HepG2 (cell line): ENCODE measurements around the gene THRA. TPM values are rescaled to one million over a fixed set of nuclear protein-coding genes. Genes with fewer than 3 reads are reported as not detected.

Experiments used
- ARID2 ChIP-seq: sonication (generic); formaldehyde crosslinking; IDR thresholded peaks from 2 replicates; pipeline ENCODE4 v1.8.1; 2022; ENCODE audit warnings: mild to moderate bottlenecking, missing genetic modification reagents, borderline replicate concordance
- ARNTL ChIP-seq: sonication (generic); formaldehyde crosslinking; IDR thresholded peaks from 2 replicates; pipeline ENCODE4 v1.4.0; 2020; ENCODE audit warnings: mild to moderate bottlenecking, missing genetic modification reagents
- GABPA ChIP-seq, 2 experiments: IDR thresholded peaks; 2 replicates each; pipeline ENCODE4 v1.6.1; 2011 to 2016; ENCODE audit warnings: low read depth in 2 of 2, low read length in 1 of 2, missing biosample characterization in 1 of 2, missing genetic modification characterization in 1 of 2
- GTF3A ChIP-seq: sonication (generic); formaldehyde crosslinking; conservative IDR thresholded peaks from 2 replicates; pipeline ENCODE4 v1.4.0; 2020; ENCODE audit warnings: mild to moderate bottlenecking, missing genetic modification reagents
- HNF1B ChIP-seq: sonication (generic); formaldehyde crosslinking; IDR thresholded peaks from 2 replicates; pipeline ENCODE4 v1.5.1; 2020; ENCODE audit warnings: mild to moderate bottlenecking, moderate library complexity, missing genetic modification reagents
- HNRNPLL ChIP-seq: fragments of 200-400 bp; formaldehyde crosslinking; IDR thresholded peaks from 2 replicates; pipeline ENCODE4 v1.6.1; 2017; ENCODE audit warnings: mild to moderate bottlenecking, low read depth, low read length; ENCODE audit not compliant: poor library complexity, severe bottlenecking
- IRF2 ChIP-seq: IDR thresholded peaks from 2 replicates; pipeline ENCODE4 v1.6.1; 2018; ENCODE audit warnings: missing genetic modification reagents, missing compliant biosample characterization
- KDM2A ChIP-seq: sonication (generic); formaldehyde crosslinking; IDR thresholded peaks from 2 replicates; pipeline ENCODE4 v1.4.0; 2020; ENCODE audit warnings: low read depth, missing genetic modification reagents, borderline replicate concordance
- KLF6 ChIP-seq: IDR thresholded peaks from 2 replicates; pipeline ENCODE4 v1.8.0; 2016; ENCODE audit warnings: missing biosample characterization, missing genetic modification reagents
- MYC ChIP-seq: sonication (generic); formaldehyde crosslinking; IDR thresholded peaks from 2 replicates; pipeline ENCODE4 v1.9.0; 2021; ENCODE audit warnings: missing genetic modification reagents, borderline replicate concordance
- SNRNP70 ChIP-seq: fragments of 200-400 bp; formaldehyde crosslinking; IDR thresholded peaks from 2 replicates; pipeline ENCODE4 v1.6.1; 2017; ENCODE audit warnings: mild to moderate bottlenecking, low read depth, low read length, moderate library complexity
- SRSF9 ChIP-seq: fragments of 200-400 bp; formaldehyde crosslinking; IDR thresholded peaks from 2 replicates; pipeline ENCODE4 v1.6.1; 2018; ENCODE audit warnings: borderline replicate concordance, mild to moderate bottlenecking, low read depth, low read length; ENCODE audit not compliant: insufficient read depth, poor library complexity, severe bottlenecking
- ZBTB1 ChIP-seq: sonication (generic); formaldehyde crosslinking; IDR thresholded peaks from 2 replicates; pipeline ENCODE4 v1.4.0; 2020; ENCODE audit warnings: missing genetic modification reagents, borderline replicate concordance
- ZC3H13 ChIP-seq: sonication (generic); formaldehyde crosslinking; IDR thresholded peaks from 2 replicates; pipeline ENCODE4 v1.8.1; 2023; ENCODE audit warnings: mild to moderate bottlenecking, missing genetic modification reagents, moderate library complexity
- polyA plus RNA-seq, 8 experiments: library from polyadenylated mRNA; depleted of rRNA in 3 of 8; stranded (reverse) in 7 of 8; unstranded in 1 of 8; fragments of >200 nt; fragmentation: Illumina TruSeq in 4 of 8; extraction: Trizol in 4 of 8; gene quantifications; 2 replicates each; pipeline versions ENCODE4 v1.2.1 to v1.2.3, GENCODE V29; 2011 to 2016; ENCODE audit warnings: low read depth in 4 of 8, missing spikeins in 1 of 8, mixed read lengths in 1 of 8; ENCODE audit not compliant: insufficient read depth in 1 of 8
- total RNA-seq, 5 experiments: library from RNA; depleted of rRNA; stranded (reverse); fragments of >200 nt; fragmentation: Illumina TruSeq; extraction: Trizol; gene quantifications; 2 replicates each; pipeline ENCODE4 v1.2.3, GENCODE V29; 2016; ENCODE audit warnings: low read depth in 1 of 5
- TF ChIP-seq, protein P1 (sequence below): sonication (generic); formaldehyde crosslinking; IDR thresholded peaks from 2 replicates; pipeline ENCODE4 v1.4.0; 2020; ENCODE audit warnings: missing genetic modification reagents, borderline replicate concordance
- TF ChIP-seq, protein P2 (sequence below): sonication (generic); formaldehyde crosslinking; IDR thresholded peaks from 2 replicates; pipeline ENCODE4 v1.4.0; 2020; ENCODE audit warnings: low read depth, missing genetic modification reagents
- TF ChIP-seq, protein P3 (sequence below): sonication (generic); formaldehyde crosslinking; IDR thresholded peaks from 2 replicates; pipeline ENCODE4 v1.5.0; 2020; ENCODE audit warnings: missing genetic modification reagents

Gene THRA
- total and polyA plus RNA-seq, 2 of the 13 experiments (the other 11 are each of a cell fraction or from before 2014, with no cell fraction given): 8.0 to 9.9 TPM

- TF ChIP-seq ARNTL (CRISPR knock-in tag) (peak; percentile 98), ZC3H13 (peak; percentile 73; the same call in 1 of the 2 replicates), HNF1B (CRISPR knock-in tag) (peak; percentile 75), MYC (CRISPR knock-in tag) (peak; percentile 99), GABPA (IDR thresholded peaks at IDR 0.05; ENCODE audit: low read depth, low read length) (no peak), GABPA (CRISPR knock-in tag; IDR thresholded peaks at IDR 0.05; ENCODE audit: low read depth) (no peak; the same call in 1 of the 2 replicates), KDM2A (peak; percentile 95), IRF2 (CRISPR knock-in tag) (peak; percentile 71), SRSF9 (no peak), KLF6 (peak; percentile 90), SNRNP70 (no peak), ARID2 (peak; percentile 20; the same call in 1 of the 2 replicates), HNRNPLL (no peak), ZBTB1 (CRISPR knock-in tag) (no peak), GTF3A (no peak; the same call in 1 of the 2 replicates)
- TF ChIP-seq, protein P1, sequence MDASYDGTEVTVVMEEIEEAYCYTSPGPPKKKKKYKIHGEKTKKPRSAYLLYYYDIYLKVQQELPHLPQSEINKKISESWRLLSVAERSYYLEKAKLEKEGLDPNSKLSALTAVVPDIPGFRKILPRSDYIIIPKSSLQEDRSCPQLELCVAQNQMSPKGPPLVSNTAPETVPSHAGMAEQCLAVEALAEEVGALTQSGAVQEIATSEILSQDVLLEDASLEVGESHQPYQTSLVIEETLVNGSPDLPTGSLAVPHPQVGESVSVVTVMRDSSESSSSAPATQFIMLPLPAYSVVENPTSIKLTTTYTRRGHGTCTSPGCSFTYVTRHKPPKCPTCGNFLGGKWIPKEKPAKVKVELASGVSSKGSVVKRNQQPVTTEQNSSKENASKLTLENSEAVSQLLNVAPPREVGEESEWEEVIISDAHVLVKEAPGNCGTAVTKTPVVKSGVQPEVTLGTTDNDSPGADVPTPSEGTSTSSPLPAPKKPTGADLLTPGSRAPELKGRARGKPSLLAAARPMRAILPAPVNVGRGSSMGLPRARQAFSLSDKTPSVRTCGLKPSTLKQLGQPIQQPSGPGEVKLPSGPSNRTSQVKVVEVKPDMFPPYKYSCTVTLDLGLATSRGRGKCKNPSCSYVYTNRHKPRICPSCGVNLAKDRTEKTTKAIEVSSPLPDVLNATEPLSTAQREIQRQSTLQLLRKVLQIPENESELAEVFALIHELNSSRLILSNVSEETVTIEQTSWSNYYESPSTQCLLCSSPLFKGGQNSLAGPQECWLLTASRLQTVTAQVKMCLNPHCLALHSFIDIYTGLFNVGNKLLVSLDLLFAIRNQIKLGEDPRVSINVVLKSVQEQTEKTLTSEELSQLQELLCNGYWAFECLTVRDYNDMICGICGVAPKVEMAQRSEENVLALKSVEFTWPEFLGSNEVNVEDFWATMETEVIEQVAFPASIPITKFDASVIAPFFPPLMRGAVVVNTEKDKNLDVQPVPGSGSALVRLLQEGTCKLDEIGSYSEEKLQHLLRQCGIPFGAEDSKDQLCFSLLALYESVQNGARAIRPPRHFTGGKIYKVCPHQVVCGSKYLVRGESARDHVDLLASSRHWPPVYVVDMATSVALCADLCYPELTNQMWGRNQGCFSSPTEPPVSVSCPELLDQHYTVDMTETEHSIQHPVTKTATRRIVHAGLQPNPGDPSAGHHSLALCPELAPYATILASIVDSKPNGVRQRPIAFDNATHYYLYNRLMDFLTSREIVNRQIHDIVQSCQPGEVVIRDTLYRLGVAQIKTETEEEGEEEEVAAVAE (CRISPR knock-in tag): peak; percentile 85; the same call in 1 of the 2 replicates
- TF ChIP-seq, protein P2, sequence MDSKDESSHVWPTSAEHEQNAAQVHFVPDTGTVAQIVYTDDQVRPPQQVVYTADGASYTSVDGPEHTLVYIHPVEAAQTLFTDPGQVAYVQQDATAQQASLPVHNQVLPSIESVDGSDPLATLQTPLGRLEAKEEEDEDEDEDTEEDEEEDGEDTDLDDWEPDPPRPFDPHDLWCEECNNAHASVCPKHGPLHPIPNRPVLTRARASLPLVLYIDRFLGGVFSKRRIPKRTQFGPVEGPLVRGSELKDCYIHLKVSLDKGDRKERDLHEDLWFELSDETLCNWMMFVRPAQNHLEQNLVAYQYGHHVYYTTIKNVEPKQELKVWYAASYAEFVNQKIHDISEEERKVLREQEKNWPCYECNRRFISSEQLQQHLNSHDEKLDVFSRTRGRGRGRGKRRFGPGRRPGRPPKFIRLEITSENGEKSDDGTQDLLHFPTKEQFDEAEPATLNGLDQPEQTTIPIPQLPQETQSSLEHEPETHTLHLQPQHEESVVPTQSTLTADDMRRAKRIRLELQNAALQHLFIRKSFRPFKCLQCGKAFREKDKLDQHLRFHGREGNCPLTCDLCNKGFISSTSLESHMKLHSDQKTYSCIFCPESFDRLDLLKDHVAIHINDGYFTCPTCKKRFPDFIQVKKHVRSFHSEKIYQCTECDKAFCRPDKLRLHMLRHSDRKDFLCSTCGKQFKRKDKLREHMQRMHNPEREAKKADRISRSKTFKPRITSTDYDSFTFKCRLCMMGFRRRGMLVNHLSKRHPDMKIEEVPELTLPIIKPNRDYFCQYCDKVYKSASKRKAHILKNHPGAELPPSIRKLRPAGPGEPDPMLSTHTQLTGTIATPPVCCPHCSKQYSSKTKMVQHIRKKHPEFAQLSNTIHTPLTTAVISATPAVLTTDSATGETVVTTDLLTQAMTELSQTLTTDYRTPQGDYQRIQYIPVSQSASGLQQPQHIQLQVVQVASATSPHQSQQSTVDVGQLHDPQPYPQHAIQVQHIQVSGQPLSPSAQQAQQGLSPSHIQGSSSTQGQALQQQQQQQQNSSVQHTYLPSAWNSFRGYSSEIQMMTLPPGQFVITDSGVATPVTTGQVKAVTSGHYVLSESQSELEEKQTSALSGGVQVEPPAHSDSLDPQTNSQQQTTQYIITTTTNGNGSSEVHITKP (CRISPR knock-in tag): peak; percentile 56
- TF ChIP-seq, protein P3, sequence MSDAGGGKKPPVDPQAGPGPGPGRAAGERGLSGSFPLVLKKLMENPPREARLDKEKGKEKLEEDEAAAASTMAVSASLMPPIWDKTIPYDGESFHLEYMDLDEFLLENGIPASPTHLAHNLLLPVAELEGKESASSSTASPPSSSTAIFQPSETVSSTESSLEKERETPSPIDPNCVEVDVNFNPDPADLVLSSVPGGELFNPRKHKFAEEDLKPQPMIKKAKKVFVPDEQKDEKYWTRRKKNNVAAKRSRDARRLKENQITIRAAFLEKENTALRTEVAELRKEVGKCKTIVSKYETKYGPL (CRISPR knock-in tag): peak; percentile 79; the same call in 1 of the 2 replicates
Measured at GRCh38 chr17:40113110-40113906, 50.5 kb downstream of the THRA start (continued).
